ENCODE measurements around the gene THADA.
A peak's percentile ranks its signal among the peaks of the same experiment; 100 is the strongest.

The THADA gene

DNA sequence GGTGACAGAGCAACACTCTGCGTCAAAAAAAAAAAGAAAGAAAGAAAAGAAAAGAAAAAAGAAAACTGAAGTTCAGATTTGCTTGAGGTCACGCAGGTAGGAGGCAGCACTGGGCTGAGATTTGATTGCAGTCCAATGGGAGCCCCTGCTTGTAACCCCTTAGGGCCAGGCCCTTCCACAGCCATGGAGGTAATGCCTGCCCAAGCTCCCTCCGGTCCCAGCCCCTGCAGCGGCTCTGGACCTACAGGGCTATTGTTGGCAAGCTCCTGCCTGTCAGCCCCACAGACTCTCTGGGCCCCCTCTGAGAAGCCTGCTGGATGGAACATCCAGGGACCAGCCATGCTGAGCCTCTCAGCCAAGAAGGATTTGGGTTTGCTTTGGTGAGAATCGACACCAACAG lies 381.6 kb downstream of the THADA start:
- no peak for DNase-seq (ENCODE audit: low spot score in 2 of 2)
- no peak overlapping the region for H3K27ac Mint-ChIP-seq
- peaks cover 9% of the 10 kb centered on the region for H3K36me3 Mint-ChIP-seq
- ATAC-seq = no peak
- no peak overlapping the region for H3K4me3 Mint-ChIP-seq
- peaks cover 39% of the 10 kb centered on the region for H3K4me1 Mint-ChIP-seq
- no peaks in the 10 kb centered on the region for H3K9me3 Mint-ChIP-seq

DNA sequence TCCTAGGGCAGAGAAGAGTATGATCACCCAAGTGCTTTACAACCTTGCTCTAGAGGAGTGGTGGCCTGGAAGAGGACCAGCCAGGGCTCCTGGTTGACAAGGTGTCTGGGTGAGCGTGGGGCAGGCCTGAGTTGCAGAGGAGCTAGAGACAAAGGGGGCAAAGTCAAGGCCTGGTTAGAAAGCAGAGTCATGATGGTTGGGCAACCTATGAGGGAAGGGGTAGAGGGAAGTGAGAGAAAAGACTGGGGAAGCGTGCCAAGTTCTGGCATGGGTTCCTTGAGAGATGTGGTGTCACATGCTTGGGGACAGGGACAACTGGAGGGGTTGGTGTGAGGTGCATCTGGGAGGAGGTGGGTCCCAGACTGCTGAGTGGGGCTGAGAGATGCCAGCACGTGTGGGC lies 382.9 kb downstream of the THADA start:
- no peak overlapping the region for H3K4me3 Mint-ChIP-seq
- peak overlapping the region; percentile 75 for H3K27ac Mint-ChIP-seq
- no peaks in the 10 kb centered on the region for H3K9me3 Mint-ChIP-seq
- DNase-seq (ENCODE audit: low spot score in 2 of 2) = no peak
- peaks cover 34% of the 10 kb centered on the region for H3K4me1 Mint-ChIP-seq
- ATAC-seq = peak; percentile 31
- no peaks in the 10 kb centered on the region for H3K36me3 Mint-ChIP-seq

DNA sequence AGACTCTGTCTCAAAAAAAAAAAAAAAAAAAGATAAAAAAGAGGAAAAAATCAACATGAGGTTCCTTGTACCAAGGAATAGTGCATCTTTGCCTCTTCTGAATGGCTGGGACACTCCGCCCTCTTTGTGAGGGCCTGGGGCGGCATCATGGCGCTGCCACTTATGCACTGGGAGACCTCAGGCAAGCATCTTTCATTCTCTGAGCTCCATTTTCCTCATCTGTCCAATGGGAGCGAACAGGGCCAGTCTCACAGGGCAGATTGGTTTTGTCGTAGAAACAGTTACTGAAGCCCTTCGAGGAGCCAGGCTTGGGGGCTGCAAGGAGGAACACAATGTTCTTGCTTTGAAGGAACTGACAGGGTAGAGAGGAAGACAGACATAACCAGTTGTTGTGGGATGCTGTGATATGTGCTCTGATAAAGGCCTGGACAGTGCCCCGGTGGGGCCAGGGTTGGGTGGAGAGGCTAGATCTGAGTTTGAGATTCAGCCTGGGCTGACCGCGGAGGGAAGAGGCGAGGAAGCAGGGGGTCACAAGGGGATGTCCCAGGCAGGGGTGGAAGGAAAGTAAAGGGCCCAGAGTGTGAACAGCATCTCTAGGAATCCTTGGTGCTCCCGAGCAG lies 383.5 kb downstream of the THADA start:
- H3K36me3 Mint-ChIP-seq = no peaks in the 10 kb centered on the region
- peaks cover 34% of the 10 kb centered on the region for H3K4me1 Mint-ChIP-seq
- ATAC-seq = no peak
- H3K27ac Mint-ChIP-seq = peak overlapping the region; percentile 75
- no peak for DNase-seq (ENCODE audit: low spot score in 2 of 2)
- H3K4me3 Mint-ChIP-seq = no peak overlapping the region
- no peaks in the 10 kb centered on the region for H3K9me3 Mint-ChIP-seq

DNA sequence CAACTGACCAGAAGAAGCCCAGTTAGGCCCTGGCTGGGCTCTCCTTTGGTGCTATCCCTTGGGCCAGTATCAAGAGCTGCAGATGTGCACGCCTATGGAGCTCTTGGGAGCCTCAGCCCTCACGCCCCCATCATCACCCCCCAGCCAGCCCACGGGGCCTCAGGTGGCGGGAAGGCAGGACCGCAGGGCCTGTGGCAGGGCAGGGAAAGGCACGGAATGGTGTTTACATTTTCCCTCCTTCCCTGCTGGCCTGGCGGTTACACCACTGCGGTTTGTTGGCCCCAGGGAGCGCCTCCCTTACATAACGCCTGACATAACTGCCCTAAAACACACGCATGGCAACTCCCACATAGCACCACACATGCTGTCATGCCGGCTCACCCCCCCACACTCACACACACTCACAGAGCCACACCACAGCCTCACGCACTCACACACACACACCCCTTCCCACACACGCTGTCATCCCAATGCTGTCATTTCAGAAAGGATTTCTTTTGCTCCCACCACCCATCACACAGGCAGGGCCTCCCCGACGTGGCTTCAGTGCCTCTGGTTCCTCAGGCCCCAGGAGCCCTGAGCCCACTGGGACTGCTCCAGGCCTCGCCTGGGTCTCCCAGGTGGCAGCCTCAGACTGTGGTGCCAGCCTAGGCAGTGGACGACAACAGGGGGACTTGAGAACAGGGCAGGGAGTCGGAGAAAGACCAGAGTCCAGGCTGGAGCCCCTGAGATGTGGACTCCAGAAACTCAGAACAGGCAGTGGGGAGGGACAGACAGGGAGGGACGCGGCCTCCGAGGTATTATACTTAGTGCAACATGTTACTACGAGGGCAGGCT lies 385.2 kb downstream of the THADA start:
- Mint-ChIP-seq H3K9me3 (no peaks in the 10 kb centered on the region), H3K4me3 (no peak overlapping the region), H3K27ac (no peak overlapping the region), H3K36me3 (no peaks in the 10 kb centered on the region), H3K4me1 (peaks cover 44% of the 10 kb centered on the region)
- ATAC-seq = peak; percentile 27
- no peak for DNase-seq (ENCODE audit: low spot score in 2 of 2)

DNA sequence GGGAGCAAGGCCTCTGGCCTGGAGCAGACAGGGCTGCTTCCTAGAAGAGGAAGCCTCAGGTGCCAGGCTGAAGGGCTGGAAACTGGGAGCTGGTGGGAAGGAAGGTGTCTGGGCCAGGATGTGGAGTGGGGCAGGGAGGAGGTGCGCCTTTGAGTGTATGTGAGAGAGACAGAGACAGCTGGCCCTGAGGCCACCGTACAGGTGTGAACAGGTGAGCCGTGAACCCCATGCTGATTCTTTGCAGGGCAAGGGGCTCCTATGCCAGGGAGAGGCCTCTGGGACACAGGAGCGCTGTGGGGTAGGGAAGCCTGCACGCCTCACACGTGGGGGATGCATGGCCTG lies 385.7 kb downstream of the THADA start:
- Mint-ChIP-seq H3K27ac (peak overlapping the region; percentile 63), H3K4me3 (no peak overlapping the region), H3K9me3 (no peaks in the 10 kb centered on the region), H3K36me3 (no peaks in the 10 kb centered on the region), H3K4me1 (peaks cover 46% of the 10 kb centered on the region)
- DNase-seq (ENCODE audit: low spot score in 2 of 2) (no peak), ATAC-seq (no peak)

DNA sequence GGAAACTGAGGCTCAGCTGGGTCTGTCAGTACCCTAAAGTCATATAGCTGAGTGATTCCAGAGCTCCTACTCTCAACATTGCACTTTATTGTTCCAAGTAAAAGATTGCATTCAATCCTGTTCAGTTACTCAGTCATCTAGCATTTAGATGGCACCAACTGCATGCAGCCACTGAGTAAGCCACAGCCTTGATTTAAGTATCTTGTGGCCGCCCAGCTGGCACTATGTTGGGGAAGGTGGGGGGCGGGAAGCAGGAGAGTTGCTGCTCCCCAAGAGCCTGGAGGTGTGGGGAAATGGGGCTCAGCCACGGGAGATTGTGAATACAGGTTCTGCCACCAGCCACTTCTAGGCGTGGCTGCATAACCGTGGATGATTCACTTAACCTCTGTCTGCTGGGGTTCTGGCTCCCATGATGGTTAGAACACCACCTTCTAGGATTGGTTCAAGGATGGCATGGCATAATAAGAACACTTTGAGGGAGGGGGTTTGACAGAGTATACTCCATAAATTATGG lies 386.6 kb downstream of the THADA start:
- H3K36me3 Mint-ChIP-seq = no peaks in the 10 kb centered on the region
- DNase-seq (ENCODE audit: low spot score in 2 of 2) (no peak), ATAC-seq (no peak)
- no peak overlapping the region for H3K4me3 Mint-ChIP-seq
- H3K4me1 Mint-ChIP-seq = peaks cover 46% of the 10 kb centered on the region
- no peak overlapping the region for H3K27ac Mint-ChIP-seq
- no peaks in the 10 kb centered on the region for H3K9me3 Mint-ChIP-seq

DNA sequence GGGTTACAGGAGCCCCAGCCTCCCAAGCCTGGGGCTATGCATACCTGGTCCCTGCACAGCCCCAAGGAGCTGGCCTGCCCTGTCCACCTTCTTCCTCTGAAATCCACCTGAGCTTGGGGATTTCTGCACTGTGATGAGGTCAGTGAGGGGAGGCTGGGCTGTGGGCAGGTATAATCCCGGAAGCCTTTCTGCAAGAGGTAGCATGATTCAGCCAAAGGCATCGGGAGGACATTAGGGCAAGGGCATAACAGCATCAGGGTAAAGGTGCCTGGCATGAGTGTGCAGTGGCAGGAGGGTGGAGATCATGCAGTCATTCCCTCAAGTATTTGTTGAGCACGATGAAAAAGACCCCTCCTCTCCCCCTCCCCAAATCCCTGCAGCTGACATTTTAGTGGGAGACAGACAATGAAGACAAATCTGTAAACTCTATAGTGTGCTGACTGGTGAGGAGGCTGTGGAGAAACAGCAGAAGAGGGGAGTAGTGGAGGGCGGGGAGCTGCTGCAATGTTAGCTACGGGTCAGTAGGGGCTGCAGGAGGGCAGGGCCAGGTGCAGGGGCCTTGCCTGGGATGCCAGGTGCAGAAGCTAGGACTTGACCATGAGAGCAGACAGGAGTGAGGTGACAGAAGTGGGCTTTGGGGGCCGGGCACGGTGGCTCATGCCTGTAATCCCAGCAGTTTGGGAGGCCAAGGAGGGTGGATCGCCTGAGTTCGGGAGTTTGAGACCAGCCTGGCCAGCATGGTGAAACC lies 388.1 kb downstream of the THADA start:
- H3K4me1 Mint-ChIP-seq = peaks cover 41% of the 10 kb centered on the region
- peak overlapping the region; percentile 82 for H3K27ac Mint-ChIP-seq
- no peak for ATAC-seq
- DNase-seq (ENCODE audit: low spot score in 2 of 2) = no peak
- no peaks in the 10 kb centered on the region for H3K9me3 Mint-ChIP-seq
- H3K4me3 Mint-ChIP-seq = no peak overlapping the region
- no peaks in the 10 kb centered on the region for H3K36me3 Mint-ChIP-seq

DNA sequence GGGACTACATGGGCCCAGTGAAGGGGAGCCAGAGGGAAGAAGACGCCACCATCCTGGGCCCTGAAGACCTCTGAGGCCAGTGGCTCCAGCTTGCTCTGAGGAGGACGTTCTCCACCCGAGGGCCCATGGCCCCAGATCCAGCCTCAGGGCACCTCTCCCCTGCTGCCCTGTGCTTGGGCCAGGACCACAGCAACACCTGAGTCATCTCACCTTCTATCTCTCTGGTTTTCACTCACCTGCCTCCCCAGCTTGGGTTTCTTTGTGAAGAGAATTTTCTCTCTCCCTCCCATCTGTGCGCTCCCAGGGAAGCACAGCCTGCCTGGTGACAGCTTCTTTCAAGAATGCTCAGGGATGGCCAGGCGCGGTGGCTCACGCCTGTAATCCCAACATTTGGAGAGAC lies 389.2 kb downstream of the THADA start:
- Mint-ChIP-seq H3K4me3 (no peak overlapping the region), H3K9me3 (no peaks in the 10 kb centered on the region), H3K4me1 (peaks cover 35% of the 10 kb centered on the region), H3K36me3 (no peaks in the 10 kb centered on the region), H3K27ac (peak overlapping the region; percentile 82)
- DNase-seq (ENCODE audit: low spot score in 2 of 2) = no peak
- ATAC-seq = no peak

DNA sequence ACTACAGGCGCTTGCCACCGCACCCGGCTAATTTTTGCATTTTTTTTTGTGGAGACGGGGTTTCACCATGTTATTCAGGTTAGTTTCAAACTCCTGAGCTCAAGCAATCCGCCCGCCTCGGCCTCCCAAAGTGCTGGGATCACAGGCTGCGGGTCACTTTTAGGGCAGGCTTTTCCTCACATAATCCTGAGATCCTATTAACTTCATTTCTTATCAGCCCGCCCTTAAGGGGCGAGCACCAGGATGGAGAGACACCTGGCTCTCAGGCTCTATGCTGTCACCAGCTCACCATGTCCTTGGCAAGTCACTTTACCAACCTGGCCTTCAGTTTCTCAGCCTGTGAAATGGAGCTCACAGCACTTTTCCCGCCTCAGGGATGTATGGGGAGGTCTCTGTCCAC lies 392.5 kb downstream of the THADA start:
- H3K27ac Mint-ChIP-seq = no peak overlapping the region
- H3K4me1 Mint-ChIP-seq = peaks cover 22% of the 10 kb centered on the region
- no peak overlapping the region for H3K4me3 Mint-ChIP-seq
- no peaks in the 10 kb centered on the region for H3K9me3 Mint-ChIP-seq
- no peaks in the 10 kb centered on the region for H3K36me3 Mint-ChIP-seq
- ATAC-seq (no peak), DNase-seq (ENCODE audit: low spot score in 2 of 2) (no peak)

DNA sequence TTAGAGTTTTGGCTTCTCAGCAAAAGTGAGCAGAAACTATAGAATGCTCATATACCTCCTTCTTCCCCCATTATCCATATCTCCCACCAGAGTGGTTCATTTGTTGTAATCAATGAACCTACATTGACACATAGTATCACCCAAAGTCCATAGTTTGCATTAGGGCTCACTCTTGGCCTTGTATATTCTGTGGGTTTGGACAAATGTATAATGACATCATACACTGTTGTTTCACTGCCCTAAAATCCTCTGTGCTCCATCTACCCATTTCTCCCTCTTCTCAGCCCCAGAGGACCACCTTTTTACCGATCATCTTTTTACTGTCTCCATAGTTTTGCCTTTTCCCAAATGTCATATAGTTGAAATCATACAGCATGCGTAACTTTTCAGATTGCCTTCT lies 393.5 kb downstream of the THADA start:
- no peak overlapping the region for H3K27ac Mint-ChIP-seq
- ATAC-seq (no peak), DNase-seq (ENCODE audit: low spot score in 2 of 2) (no peak)
- H3K4me1 Mint-ChIP-seq = peaks cover 19% of the 10 kb centered on the region
- H3K9me3 Mint-ChIP-seq = no peaks in the 10 kb centered on the region
- no peaks in the 10 kb centered on the region for H3K36me3 Mint-ChIP-seq
- H3K4me3 Mint-ChIP-seq = no peak overlapping the region

DNA sequence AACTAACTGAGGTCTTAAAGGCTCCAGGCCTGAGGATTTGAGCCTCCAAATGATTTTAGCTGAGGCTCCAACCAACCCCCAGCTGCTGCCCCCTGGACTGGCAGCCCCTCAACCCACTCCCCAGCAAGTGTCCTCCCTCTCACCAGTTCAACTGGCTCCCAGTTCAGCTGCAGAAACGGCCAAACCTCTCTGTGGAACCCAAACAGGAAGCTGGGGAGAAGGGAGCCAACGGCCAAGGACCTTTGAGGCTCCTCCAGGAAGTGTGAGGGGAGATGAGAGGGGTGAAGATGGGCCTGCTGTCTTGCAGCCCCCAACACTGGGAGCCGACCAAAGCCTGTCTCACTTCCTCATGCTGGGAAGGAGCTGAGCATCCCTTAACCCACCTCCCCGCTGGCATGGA lies 394.3 kb downstream of the THADA start:
- Mint-ChIP-seq H3K4me3 (no peak overlapping the region), H3K4me1 (peaks cover 25% of the 10 kb centered on the region), H3K9me3 (no peaks in the 10 kb centered on the region), H3K27ac (no peak overlapping the region), H3K36me3 (no peaks in the 10 kb centered on the region)
- ATAC-seq = no peak
- DNase-seq (ENCODE audit: low spot score in 2 of 2) = no peak

DNA sequence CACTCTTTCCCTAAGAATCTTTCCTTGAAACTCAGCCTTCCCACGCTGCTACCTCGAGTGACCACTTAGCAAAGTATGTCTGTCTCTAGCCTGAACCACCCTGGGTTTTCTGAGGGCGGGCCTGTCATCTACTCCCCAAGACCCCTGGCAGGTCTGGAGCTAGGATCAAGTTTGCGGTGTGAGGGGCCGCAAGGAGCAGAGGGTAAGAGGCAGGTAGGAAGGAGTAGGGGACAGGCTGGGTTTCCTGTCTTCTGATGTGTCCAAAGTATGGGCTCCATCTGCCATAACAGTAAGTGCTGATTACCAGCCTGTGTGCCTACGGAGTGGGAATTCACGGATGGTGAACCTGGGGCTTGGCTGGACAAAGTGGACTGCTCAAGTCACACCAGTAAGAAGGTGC lies 394.8 kb downstream of the THADA start:
- Mint-ChIP-seq H3K36me3 (no peaks in the 10 kb centered on the region), H3K4me3 (no peak overlapping the region), H3K27ac (peak overlapping the region; percentile 63), H3K4me1 (peaks cover 24% of the 10 kb centered on the region), H3K9me3 (no peaks in the 10 kb centered on the region)
- DNase-seq (ENCODE audit: low spot score in 2 of 2) = no peak
- ATAC-seq = no peak

DNA sequence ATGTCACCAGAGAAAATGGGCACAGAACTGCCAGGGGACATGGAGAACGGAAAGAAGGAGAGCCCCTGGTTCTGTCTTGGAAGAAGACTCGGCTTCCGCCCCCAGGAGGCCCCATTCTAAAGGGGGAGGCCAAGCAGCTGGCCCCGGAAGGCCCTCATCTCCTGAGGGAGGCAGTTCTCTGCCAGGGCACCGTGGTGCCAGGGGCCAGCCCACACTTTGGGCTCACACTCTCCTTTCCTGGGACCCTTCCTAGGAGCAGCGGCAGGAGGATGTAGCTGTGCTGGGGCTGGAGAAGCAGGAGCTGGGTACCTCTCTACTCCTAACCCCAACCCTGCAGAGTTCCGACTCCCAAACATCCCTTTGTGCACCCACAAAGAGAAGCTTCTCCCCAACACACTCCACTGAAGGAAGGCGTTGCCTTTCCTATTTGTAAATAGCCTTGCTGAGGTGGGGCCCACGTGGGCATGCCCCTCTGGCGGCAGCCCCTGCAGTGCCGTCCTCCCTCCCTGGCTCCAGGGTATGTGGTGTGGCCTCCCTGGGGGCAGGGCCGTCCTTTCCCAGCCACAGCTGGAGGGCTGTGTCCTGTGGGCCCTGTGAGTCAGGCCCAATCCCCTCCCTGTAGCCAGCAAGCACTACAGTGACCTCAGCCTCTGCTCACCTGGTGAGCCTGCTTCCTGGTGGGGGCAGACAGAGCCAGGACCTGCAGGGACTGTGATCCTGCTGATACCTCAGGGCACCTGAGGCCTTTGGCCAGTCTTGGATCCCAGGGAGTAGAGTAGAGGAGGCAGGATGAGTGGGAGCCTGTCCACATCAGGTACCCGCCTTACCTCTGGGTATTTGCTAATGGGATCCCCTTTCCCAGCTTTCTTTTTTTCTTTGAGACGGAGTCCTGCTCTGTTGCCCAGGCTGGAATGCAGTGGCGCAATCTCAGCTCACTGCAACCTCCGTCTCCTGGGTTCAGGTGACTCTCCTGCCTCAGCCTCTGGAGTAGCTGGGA lies 396.0 kb downstream of the THADA start:
- ATAC-seq (no peak), DNase-seq (ENCODE audit: low spot score in 2 of 2) (no peak)
- H3K4me1 Mint-ChIP-seq = peaks cover 30% of the 10 kb centered on the region
- H3K4me3 Mint-ChIP-seq = no peak overlapping the region
- no peaks in the 10 kb centered on the region for H3K9me3 Mint-ChIP-seq
- no peaks in the 10 kb centered on the region for H3K36me3 Mint-ChIP-seq
- peak overlapping the region; percentile 86 for H3K27ac Mint-ChIP-seq

DNA sequence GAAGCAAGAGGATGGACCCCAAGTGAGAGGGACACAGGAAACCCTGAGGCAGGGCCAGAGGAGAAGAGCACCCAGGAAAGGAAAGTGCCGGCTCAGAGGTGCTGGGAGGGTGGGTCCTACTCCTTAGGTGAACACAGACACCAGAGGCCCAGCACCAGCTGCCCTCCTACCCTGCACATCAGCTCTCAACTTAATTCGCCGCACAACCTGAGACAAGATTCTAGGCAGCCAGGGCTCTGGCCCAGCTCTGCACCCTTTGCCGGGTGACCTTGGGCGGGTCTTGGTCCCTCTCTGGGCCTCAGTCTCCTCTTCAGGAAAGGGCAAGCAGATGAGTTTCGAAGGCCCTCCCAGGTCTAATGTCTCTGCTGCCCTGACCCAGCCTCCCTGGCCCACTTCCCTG lies 397.6 kb downstream of the THADA start:
- Mint-ChIP-seq H3K27ac (peak overlapping the region; percentile 86), H3K4me3 (no peak overlapping the region), H3K9me3 (no peaks in the 10 kb centered on the region), H3K4me1 (peaks cover 45% of the 10 kb centered on the region), H3K36me3 (no peaks in the 10 kb centered on the region)
- ATAC-seq (no peak), DNase-seq (ENCODE audit: low spot score in 2 of 2) (no peak)

DNA sequence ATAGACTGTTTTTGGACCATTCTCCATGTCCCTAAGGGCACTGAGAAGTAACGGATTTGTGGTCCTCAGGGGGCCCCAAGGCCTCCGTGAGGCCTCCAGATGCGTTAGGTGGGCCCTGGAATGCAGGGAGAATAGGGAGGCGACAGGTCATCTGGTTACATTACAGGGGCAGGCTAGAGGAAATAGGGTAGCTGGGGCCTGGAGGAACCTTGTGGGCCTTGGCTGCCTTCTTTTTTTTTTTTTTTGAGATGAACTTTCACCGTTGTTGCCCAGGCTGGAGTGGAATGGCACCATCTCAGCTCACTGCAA lies 398.3 kb downstream of the THADA start:
- Mint-ChIP-seq H3K27ac (peak overlapping the region; percentile 86), H3K4me3 (peak overlapping the region; percentile 47), H3K9me3 (no peaks in the 10 kb centered on the region), H3K36me3 (no peaks in the 10 kb centered on the region), H3K4me1 (peaks cover 52% of the 10 kb centered on the region)
- ATAC-seq = no peak
- DNase-seq (ENCODE audit: low spot score in 2 of 2) = no peak

Measured in stimulated activated effector memory CD8-positive, alpha-beta T cell treated with anti-CD3 and anti-CD28 coated beads, Interleukin-12 subunit alpha, Interleukin-12 subunit beta, amount 100 ng/mL, for 72 hours (primary cell).